Suprapubic skin (tissue), 3 donors: ENCODE results near the gene PTGES2.

ENCODE experiments used
- CTCF ChIP-seq, 2 donors: fragments of 200-600 bp in 1 of 2; fragments of 450-650 bp in 1 of 2; sonication (generic) in 1 of 2; IDR thresholded peaks; one replicate each; pipeline ENCODE4 v1.5.1; 2016 to 2019; ENCODE audit warnings: antibody characterized with exemption in 2 of 2, mild to moderate bottlenecking in 1 of 2, moderate library complexity in 1 of 2
- POLR2A ChIP-seq, 2 donors: fragments of 450-650 bp; IDR thresholded peaks; one replicate each; pipeline ENCODE4 v1.6.1; 2017; ENCODE audit warnings: antibody characterized with exemption in 2 of 2, mild to moderate bottlenecking in 2 of 2, moderate library complexity in 2 of 2

DNA sequence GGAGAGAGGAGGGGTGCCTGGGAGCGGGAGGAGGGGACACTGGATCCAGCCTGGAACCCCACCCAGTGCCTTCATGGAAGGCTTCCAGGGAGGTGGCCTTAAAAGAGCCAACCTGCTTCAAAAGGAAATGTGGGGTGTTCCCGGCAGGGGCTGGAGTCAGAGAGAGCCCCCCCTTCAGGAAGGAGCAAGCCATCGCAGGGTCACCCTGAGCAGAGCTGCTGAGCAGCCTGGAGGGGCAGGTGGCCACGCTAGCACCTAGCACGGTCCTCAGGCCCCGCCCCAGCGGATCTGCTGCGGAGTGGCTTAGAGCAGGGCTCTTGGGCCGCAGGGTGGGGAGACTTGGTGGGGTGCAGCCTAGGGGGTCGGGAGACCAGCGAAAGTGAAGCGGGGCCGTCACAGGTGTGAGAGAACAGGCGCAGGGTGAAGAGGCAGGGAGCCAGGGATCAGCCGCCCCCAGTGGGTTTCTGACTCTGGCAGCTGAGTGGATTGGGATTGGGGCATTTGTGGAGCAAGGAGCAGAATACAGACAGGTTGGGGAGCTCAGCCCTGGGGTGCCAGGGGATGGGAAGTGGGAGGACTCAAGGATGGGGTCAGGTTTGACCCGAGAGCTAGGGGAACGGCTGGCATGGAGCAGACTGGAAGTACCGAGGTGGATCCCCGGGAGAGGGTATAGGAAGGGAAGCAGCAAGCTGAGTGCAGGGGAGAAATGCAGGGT, 23.2 kb upstream of the PTGES2 start:
- no peak for TF ChIP-seq CTCF (IDR thresholded peaks at IDR 0.05)
- TF ChIP-seq POLR2A (IDR thresholded peaks at IDR 0.05), result no peak
